WERI-Rb-1 (cell line): ENCODE data around the gene DEFB132.
"Not testable (repeated sequence)": the region's sequence is repeated elsewhere in the genome, so short reads cannot be mapped to it uniquely, and the experiment has no call there.

Source experiments
- DNase-seq: peaks from one replicate; pipeline ENCODE4 v3.0.0-alpha.2; 2020
- H3K27ac ChIP-seq: fragments of 250-450 bp; sonication (Bioruptor Pico); 2 replicates; pipeline ENCODE4 v1.5.1; 2020; ENCODE audit warnings: mild to moderate bottlenecking, moderate library complexity
- H3K27me3 ChIP-seq: fragments of 250-450 bp; sonication (Bioruptor Pico); 2 replicates; pipeline ENCODE4 v1.5.1; 2021; ENCODE audit warnings: mild to moderate bottlenecking, low read depth, moderate library complexity; ENCODE audit not compliant: insufficient read depth, severe bottlenecking
- H3K36me3 ChIP-seq: fragments of 250-450 bp; sonication (Bioruptor Pico); 2 replicates; pipeline ENCODE4 v1.5.1; 2020; ENCODE audit warnings: mild to moderate bottlenecking, moderate library complexity
- H3K4me3 ChIP-seq: 2 replicates; pipeline ENCODE4 v1.5.1; 2011; ENCODE audit warnings: low read depth, mild to moderate bottlenecking, control low read depth, low read length
- H3K9me3 ChIP-seq: fragments of 250-450 bp; sonication (Bioruptor Pico); 2 replicates; pipeline ENCODE4 v1.5.1; 2021; ENCODE audit warnings: mild to moderate bottlenecking, moderate library complexity; ENCODE audit not compliant: severe bottlenecking
- TF ChIP-seq, protein P1 (sequence below): IDR thresholded peaks from 2 replicates; pipeline ENCODE4 v1.5.1; 2011; ENCODE audit warnings: low read depth, mild to moderate bottlenecking, control low read depth, inconsistent platforms, low read length

DEFB132 gene

DNA sequence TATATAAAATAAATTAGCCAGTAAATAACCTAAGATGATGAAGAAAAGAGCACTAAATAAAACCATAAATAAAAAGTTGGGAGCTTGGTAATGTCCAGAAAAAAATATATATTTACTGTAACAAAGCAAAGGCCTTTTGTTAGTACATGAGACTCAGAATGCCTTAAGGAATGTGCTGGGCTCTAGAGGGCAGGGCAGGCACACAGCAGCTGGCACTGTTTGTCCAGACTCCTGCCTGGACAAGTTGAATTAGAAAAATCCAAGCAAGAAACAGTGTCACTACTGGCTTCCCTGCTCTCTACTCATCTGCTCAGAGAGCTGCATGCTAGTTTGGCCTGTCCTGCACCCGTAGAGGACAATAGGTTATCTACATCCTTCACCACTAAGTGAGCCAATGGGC lies 21.6 kb upstream of the DEFB132 start:
- H3K4me3 ChIP-seq = no peak overlapping the region
- no peaks in the 10 kb centered on the region for H3K27me3 ChIP-seq
- TF ChIP-seq, protein P1, sequence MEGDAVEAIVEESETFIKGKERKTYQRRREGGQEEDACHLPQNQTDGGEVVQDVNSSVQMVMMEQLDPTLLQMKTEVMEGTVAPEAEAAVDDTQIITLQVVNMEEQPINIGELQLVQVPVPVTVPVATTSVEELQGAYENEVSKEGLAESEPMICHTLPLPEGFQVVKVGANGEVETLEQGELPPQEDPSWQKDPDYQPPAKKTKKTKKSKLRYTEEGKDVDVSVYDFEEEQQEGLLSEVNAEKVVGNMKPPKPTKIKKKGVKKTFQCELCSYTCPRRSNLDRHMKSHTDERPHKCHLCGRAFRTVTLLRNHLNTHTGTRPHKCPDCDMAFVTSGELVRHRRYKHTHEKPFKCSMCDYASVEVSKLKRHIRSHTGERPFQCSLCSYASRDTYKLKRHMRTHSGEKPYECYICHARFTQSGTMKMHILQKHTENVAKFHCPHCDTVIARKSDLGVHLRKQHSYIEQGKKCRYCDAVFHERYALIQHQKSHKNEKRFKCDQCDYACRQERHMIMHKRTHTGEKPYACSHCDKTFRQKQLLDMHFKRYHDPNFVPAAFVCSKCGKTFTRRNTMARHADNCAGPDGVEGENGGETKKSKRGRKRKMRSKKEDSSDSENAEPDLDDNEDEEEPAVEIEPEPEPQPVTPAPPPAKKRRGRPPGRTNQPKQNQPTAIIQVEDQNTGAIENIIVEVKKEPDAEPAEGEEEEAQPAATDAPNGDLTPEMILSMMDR = peak; percentile 46; the same call in 1 of the 2 replicates
- DNase-seq = no peak
- no peaks in the 10 kb centered on the region for H3K9me3 ChIP-seq
- H3K27ac ChIP-seq = no peak overlapping the region
- H3K36me3 ChIP-seq = no peaks in the 10 kb centered on the region

DNA sequence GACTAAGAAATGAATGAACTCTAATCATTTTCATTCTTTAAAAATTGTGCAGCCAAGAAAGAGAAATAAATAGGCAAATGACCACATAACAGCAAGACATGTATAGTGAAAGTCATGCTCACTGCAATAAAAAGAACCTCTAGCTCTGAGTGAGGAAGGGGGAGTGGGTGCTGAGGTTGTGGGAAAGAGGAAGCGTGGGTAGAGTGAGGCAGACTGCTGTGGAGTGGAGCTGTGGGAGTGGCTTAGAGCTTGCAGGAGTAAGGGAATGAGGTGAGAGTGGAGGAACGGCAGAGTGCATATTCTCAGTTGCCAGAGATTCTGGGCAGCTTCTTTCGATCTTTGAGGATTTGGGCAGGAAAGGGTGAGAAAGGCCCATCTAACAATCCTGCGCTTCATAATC lies 20.0 kb upstream of the DEFB132 start:
- TF ChIP-seq, protein P1 = no peak
- no peaks in the 10 kb centered on the region for H3K9me3 ChIP-seq
- no peaks in the 10 kb centered on the region for H3K36me3 ChIP-seq
- H3K27me3 ChIP-seq = no peaks in the 10 kb centered on the region
- no peak overlapping the region for H3K4me3 ChIP-seq
- no peak for DNase-seq
- H3K27ac ChIP-seq = no peak overlapping the region

DNA sequence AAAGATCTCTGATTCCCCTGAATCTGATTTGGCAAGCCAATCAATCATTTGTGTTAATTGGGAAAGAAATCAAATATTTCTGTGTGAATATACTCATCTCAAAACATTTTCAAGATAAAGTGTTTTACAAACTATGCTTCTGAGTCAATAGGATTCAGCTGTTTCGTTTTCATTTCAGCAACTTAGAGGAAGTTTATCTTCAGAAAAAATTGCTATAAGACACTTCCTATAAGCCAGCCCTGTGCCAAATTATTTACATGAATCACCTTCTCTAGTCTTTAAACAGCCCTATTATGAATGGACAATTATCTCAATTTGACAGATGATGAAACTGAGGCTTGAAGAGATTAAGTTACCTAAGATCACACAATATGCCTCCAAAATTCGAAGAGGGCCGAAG lies 19.6 kb upstream of the DEFB132 start:
- H3K9me3 ChIP-seq = no peaks in the 10 kb centered on the region
- TF ChIP-seq, protein P1 = no peak
- no peak for DNase-seq
- H3K27me3 ChIP-seq = no peaks in the 10 kb centered on the region
- H3K36me3 ChIP-seq = no peaks in the 10 kb centered on the region
- no peak overlapping the region for H3K27ac ChIP-seq
- no peak overlapping the region for H3K4me3 ChIP-seq

DNA sequence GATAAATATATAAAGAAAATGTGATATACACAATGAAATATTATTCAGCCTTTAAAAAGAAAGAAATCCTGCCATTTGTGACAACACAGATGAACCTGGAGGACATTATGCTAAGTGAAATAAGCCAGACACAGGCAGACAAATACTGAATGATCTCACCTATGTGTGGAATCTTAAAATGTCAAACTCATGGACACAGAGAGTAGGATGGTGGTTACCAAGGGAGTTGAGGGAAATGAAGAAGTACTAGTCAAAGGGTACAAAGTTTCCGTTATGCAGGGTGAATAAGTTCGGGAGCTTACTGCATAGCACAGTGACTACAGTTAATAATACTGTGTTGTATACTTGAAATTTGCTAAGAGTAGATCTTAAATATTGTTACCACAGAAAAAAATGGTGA lies 14.6 kb upstream of the DEFB132 start:
- H3K36me3 ChIP-seq = no peaks in the 10 kb centered on the region
- no peak overlapping the region for H3K4me3 ChIP-seq
- no peak for DNase-seq
- H3K9me3 ChIP-seq = no peaks in the 10 kb centered on the region
- no peaks in the 10 kb centered on the region for H3K27me3 ChIP-seq
- TF ChIP-seq, protein P1 = no peak
- H3K27ac ChIP-seq = no peak overlapping the region

DNA sequence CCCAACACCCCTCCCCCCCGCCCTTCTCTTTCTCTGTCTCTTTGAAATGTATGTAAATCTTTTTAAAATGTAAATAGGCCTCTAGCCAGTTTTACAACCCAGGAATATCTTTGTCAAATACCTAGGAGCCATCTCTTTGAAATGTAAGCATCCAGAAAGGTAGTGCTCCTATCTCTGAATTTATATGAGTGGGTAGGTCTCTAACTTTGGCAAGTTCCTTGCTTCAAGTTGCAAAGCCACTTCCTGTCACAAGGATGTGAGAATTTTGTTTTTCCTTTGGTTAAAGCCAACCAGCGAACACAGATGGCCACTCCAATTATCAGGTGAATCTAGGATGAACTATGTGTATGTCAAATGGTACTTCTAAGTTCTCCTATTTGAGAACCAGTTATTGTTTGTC lies 6.2 kb upstream of the DEFB132 start:
- Histone ChIP-seq H3K36me3 (no peaks in the 10 kb centered on the region), H3K9me3 (no peaks in the 10 kb centered on the region), H3K4me3 (no peak overlapping the region), H3K27ac (no peak overlapping the region), H3K27me3 (no peaks in the 10 kb centered on the region)
- TF ChIP-seq, protein P1 = no peak
- DNase-seq = no peak

DNA sequence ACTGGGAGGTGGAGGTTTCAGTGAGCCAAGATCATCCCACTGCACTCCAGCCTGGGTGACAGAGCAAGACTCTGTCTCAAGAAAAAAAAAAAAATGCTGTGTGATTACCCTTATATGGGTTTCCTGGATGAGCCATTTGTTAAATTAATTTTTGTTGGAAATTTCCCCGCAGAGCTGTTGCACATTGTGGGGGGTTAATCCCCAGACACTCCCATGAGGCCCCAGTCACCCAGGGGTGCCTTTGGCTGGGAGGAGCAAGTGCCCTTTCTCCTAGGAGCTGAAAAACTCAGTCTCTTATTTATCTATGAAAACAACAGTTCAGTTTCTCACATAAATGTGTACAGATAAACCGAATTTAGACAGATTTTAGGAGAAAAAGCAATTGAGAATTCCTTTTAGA lies 4.7 kb upstream of the DEFB132 start:
- Histone ChIP-seq H3K4me3 (no peak overlapping the region), H3K27ac (no peak overlapping the region), H3K27me3 (no peaks in the 10 kb centered on the region), H3K9me3 (no peaks in the 10 kb centered on the region), H3K36me3 (no peaks in the 10 kb centered on the region)
- no peak for DNase-seq
- TF ChIP-seq, protein P1 = no peak

DNA sequence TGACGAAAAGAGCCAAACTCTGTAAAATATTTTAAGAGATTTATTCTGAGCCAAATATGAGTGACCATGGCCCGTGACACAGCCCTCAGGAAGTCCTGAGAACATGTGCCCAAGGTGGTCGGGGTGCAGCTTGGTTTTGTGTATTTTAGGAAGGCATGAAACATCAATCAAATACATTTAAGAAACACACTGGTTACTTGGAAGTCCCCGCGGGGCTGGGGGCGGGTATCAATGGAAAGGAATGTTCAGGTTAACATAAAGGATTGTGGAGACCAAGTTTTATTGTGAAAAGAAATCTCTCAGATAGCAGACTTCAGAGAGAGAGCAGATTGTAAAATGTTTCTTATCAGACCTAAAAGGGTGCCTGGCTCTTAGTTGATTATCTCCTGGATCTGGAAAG lies 4.1 kb upstream of the DEFB132 start:
- not testable (repeated sequence) for H3K27ac ChIP-seq, H3K36me3 ChIP-seq, H3K27me3 ChIP-seq, DNase-seq, H3K4me3 ChIP-seq, H3K9me3 ChIP-seq
